RWPE2 (cell line): ENCODE measurements around the gene DDX3Y.
A peak's percentile ranks its signal among the peaks of the same experiment; 100 is the strongest.

ENCODE experiments used
- ATAC-seq: fragments of 200-7000 bp; cut with Tn5 transposase; 3 replicates; pipeline ENCODE4 v1.9.1; 2021; ENCODE audit warnings: low read depth
- DNase-seq: peaks from one replicate; pipeline ENCODE4 v3.0.0-alpha.2; 2020; ENCODE audit warnings: low spot score
- H3K27ac ChIP-seq: fragments of 450-650 bp; 2 replicates; pipeline ENCODE4 v1.5.1; 2017; ENCODE audit warnings: mild to moderate bottlenecking; ENCODE audit not compliant: poor library complexity, severe bottlenecking
- H3K27me3 ChIP-seq: fragments of 250-450 bp; sonication (Bioruptor Pico); 2 replicates; pipeline ENCODE4 v1.5.1; 2021; ENCODE audit warnings: mild to moderate bottlenecking, moderate library complexity; ENCODE audit not compliant: insufficient read depth, poor library complexity, severe bottlenecking
- H3K36me3 ChIP-seq: fragments of 250-450 bp; sonication (Bioruptor Pico); 2 replicates; pipeline ENCODE4 v1.5.1; 2020; ENCODE audit warnings: low read depth, mild to moderate bottlenecking, moderate library complexity
- H3K4me1 ChIP-seq: fragments of 250-450 bp; sonication (Bioruptor Pico); 2 replicates; pipeline ENCODE4 v1.5.1; 2021; ENCODE audit warnings: mild to moderate bottlenecking, moderate library complexity; ENCODE audit not compliant: insufficient read depth, poor library complexity, severe bottlenecking
- H3K4me3 ChIP-seq: fragments of 250-450 bp; sonication (Bioruptor Pico); 2 replicates; pipeline ENCODE4 v1.5.1; 2021; ENCODE audit warnings: mild to moderate bottlenecking, moderate library complexity; ENCODE audit not compliant: severe bottlenecking
- H3K9me3 ChIP-seq: fragments of 250-450 bp; sonication (Bioruptor Pico); 2 replicates; pipeline ENCODE4 v1.5.1; 2021; ENCODE audit warnings: mild to moderate bottlenecking, moderate library complexity; ENCODE audit not compliant: severe bottlenecking
- TF ChIP-seq, protein P1 (sequence below): fragments of 450-650 bp; IDR thresholded peaks from one replicate; pipeline ENCODE4 v1.5.1; 2017; ENCODE audit warnings: mild to moderate bottlenecking, moderate library complexity; ENCODE audit not compliant: poor library complexity, severe bottlenecking

The DDX3Y gene

DNA sequence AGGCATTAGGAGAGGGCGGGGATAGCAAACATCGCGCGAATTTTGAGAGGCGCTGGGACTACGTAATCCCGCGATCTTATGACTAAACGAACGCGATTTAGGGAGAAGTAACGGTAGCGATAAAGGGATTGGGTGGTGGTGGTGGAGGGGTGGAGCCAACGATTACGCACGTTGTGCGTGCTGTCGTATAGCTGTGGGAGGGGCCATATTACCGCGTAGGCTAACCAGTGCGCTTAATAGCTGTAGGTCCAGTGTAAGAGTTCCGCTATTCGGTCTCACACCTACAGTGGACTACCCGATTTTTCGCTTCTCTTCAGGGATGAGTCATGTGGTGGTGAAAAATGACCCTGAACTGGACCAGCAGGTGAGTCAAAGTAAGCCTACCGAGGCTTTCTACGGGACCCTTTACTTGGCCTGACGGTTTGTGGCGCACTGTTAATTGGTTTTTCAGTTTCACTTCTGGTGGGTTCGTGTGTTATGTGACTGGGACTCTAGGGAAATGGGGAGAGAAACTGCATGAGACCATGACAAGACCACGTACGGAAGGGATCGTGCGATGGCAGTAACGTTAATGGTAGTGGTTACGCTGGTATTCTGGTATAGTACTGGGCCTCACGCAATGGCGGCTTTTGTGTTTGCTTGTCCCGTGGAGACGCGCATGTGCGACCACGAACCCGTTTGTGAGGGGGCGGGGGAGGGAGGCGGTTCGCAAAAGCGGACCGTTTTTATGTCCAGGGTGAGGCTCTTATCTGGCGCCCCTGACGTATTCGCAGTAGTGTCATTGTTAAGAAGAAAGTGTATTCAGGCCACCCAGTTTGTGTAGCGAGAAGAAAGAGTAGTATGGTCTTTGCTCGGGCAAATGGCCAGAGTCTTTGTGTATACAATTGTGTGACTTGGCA, at the start of gene DDX3Y:
Gene DDX3Y (plus strand): TSS at position 251 of the 899 bp plus-strand sequence. CDS start 69 bp downstream, at position 320.
- Histone ChIP-seq H3K9me3 (no peaks in the 10 kb centered on the region), H3K36me3 (peaks cover 21% of the 10 kb centered on the region), H3K4me1 (no peaks in the 10 kb centered on the region), H3K27me3 (no peaks in the 10 kb centered on the region), H3K27ac (peak within 1 kb of the TSS; percentile 86), H3K4me3 (peak within 1 kb of the TSS; percentile 65)
- ATAC-seq (peak; percentile 93), DNase-seq (peak; percentile 95)
- TF ChIP-seq, protein P1, sequence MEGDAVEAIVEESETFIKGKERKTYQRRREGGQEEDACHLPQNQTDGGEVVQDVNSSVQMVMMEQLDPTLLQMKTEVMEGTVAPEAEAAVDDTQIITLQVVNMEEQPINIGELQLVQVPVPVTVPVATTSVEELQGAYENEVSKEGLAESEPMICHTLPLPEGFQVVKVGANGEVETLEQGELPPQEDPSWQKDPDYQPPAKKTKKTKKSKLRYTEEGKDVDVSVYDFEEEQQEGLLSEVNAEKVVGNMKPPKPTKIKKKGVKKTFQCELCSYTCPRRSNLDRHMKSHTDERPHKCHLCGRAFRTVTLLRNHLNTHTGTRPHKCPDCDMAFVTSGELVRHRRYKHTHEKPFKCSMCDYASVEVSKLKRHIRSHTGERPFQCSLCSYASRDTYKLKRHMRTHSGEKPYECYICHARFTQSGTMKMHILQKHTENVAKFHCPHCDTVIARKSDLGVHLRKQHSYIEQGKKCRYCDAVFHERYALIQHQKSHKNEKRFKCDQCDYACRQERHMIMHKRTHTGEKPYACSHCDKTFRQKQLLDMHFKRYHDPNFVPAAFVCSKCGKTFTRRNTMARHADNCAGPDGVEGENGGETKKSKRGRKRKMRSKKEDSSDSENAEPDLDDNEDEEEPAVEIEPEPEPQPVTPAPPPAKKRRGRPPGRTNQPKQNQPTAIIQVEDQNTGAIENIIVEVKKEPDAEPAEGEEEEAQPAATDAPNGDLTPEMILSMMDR, result no peak

DNA sequence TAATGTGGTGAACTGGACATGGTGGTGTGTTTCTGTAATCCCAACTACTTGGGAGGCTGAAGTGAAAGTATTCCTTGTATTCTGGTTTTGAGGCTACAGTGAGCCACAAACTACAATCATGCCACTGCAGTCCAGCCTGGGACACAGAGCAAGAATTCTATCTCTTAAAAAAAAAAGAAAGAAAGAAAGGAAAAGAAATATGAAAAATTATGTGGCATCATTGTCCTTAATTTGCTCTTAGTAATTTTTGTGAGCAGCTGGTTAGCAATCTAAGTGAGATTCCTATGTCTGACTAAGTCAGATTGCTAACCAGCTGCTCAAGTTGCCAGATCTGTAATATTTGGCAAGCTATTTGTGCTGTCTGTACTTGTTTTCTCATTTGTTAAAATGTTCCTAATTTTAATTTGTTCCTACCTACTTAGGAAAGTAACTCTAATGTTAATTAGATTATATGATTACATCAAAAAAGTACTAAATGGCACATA, 48.8 kb upstream of the DDX3Y start:
- TF ChIP-seq, protein P1, result no peak
- no peaks in the 10 kb centered on the region for H3K27me3 ChIP-seq
- H3K9me3 ChIP-seq, result no peaks in the 10 kb centered on the region
- ATAC-seq, result no peak
- no peak overlapping the region for H3K4me3 ChIP-seq
- no peaks in the 10 kb centered on the region for H3K4me1 ChIP-seq
- H3K36me3 ChIP-seq, result peaks cover 85% of the 10 kb centered on the region
- H3K27ac ChIP-seq, result no peak overlapping the region
- no peak for DNase-seq

DNA sequence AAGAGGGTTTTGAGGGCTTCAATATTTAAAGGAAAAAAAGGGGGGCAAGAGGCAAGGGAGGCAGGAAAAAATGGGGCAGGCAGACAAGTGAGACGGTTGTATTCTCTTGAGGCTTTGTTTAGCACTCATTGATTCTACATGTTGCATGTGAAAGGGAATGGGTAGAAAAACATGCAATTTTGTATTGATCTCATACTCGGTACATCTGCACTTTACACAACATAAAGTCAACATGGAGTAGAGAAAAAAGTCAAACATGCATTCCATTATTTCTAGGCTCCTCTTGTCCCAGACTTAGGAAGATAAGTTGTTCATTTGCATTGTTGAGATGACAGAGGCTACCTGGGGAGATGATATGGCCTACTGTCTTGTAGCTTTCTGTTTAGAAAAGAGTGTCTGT, 36.7 kb upstream of the DDX3Y start:
- no peak overlapping the region for H3K4me3 ChIP-seq
- H3K4me1 ChIP-seq, result no peaks in the 10 kb centered on the region
- no peaks in the 10 kb centered on the region for H3K27me3 ChIP-seq
- no peak overlapping the region for H3K27ac ChIP-seq
- H3K9me3 ChIP-seq, result no peaks in the 10 kb centered on the region
- peaks cover 3% of the 10 kb centered on the region; the same call in 1 of the 2 replicates for H3K36me3 ChIP-seq
- TF ChIP-seq, protein P1, result no peak
- DNase-seq (no peak), ATAC-seq (no peak)

DNA sequence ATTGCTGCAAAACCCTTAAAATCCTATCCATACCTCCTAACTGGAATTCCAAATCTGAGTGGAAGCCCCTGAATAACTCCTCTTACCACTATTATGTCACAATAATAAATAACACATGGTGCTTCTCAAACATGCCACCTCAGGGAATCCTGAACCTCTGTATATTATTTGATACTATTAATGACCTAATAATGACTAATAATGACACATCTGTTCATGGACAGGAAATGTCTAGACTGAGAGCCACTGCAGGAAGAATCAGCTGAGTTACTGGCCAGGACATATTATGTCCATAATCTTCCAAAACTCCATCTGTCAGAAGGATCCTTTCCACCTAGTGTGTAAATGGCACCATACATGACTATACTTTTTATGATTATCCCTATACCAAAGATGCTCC, 7.7 kb upstream of the DDX3Y start:
- H3K9me3 ChIP-seq, result no peaks in the 10 kb centered on the region
- H3K4me1 ChIP-seq, result no peaks in the 10 kb centered on the region
- H3K4me3 ChIP-seq, result no peak overlapping the region
- no peak for DNase-seq
- no peaks in the 10 kb centered on the region for H3K27me3 ChIP-seq
- TF ChIP-seq, protein P1, result no peak
- ATAC-seq, result no peak; the same call in 2 of the 3 replicates
- H3K27ac ChIP-seq, result no peak overlapping the region
- no peaks in the 10 kb centered on the region for H3K36me3 ChIP-seq

DNA sequence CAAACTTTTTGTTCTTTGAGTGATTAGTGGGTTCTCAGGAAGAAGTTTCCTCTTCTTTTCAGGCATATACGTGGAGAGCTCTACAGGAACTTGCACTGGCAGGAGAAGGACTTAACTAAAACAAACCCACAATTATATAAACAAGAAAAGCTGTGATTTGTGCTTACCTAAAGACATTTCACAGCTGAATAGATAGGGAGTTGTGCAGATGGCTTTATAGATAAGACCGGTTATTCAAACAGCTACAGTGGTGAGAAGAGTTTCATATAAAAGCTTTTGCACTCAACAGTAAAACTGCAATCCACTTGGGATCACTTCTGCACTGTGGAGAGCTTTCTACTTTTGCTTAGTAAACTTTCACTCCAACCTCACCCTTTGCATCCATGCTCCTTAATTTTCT, 6.1 kb upstream of the DDX3Y start:
- Histone ChIP-seq H3K36me3 (no peaks in the 10 kb centered on the region), H3K27me3 (no peaks in the 10 kb centered on the region), H3K4me1 (no peaks in the 10 kb centered on the region), H3K4me3 (no peak overlapping the region), H3K27ac (no peak overlapping the region), H3K9me3 (no peaks in the 10 kb centered on the region)
- TF ChIP-seq, protein P1, result no peak
- no peak for ATAC-seq
- DNase-seq, result no peak
